Calu3 (cell line): ENCODE measurements around the gene DOCK1. TPM values are rescaled to one million over a fixed set of nuclear protein-coding genes. Genes with fewer than 3 reads are reported as not detected.

ENCODE experiments used
- BruUV-seq: library from RNA; stranded (reverse); fragments of 400-500 nt; replicated peaks from 2 replicates; lab custom pipeline; 2021; lab: Mats Ljungman, UMichigan
- CTCF ChIA-PET: fragments of 300-600 bp; sonication (Branson Sonifier 250); formaldehyde crosslinking; loops from one replicate; lab custom pipeline; 2022; ENCODE audit warnings: antibody characterized with exemption; lab: Charles Lee
- DNase-seq: peaks from one replicate; pipeline ENCODE4 v3.0.0; 2022
- H3K27ac Mint-ChIP-seq: one replicate; pipeline ENCODE4 v1.8.0; 2022; ENCODE audit warnings: mixed read lengths; ENCODE audit not compliant: unreplicated experiment
- H3K27me3 Mint-ChIP-seq: one replicate; pipeline ENCODE4 v1.8.0; 2022; ENCODE audit warnings: mixed read lengths; ENCODE audit not compliant: unreplicated experiment
- H3K36me3 Mint-ChIP-seq: one replicate; pipeline ENCODE4 v1.8.0; 2022; ENCODE audit warnings: mild to moderate bottlenecking, moderate library complexity, mixed read lengths; ENCODE audit not compliant: insufficient read depth, unreplicated experiment
- H3K4me1 Mint-ChIP-seq: one replicate; pipeline ENCODE4 v1.8.0; 2022; ENCODE audit warnings: mild to moderate bottlenecking, low read depth, mixed read lengths; ENCODE audit not compliant: unreplicated experiment
- H3K4me3 Mint-ChIP-seq: one replicate; pipeline ENCODE4 v1.8.0; 2022; ENCODE audit warnings: mild to moderate bottlenecking, low read depth, moderate library complexity, mixed read lengths; ENCODE audit not compliant: unreplicated experiment
- H3K9me3 Mint-ChIP-seq: one replicate; pipeline ENCODE4 v1.8.0; 2022; ENCODE audit warnings: low read depth, mixed read lengths; ENCODE audit not compliant: unreplicated experiment
- CTCF ChIP-seq: fragments of 200-600 bp; IDR thresholded peaks from one replicate; pipeline ENCODE4 v1.8.0; 2022; ENCODE audit warnings: antibody characterized with exemption; ENCODE audit not compliant: unreplicated experiment
- intact Hi-C: fragments of 100-400 bp; cut with micrococcal nuclease; formaldehyde crosslinking; loops from one replicate; pipeline ENCODE4 v1.10.0; 2022; ENCODE audit not compliant: unreplicated experiment
- total RNA-seq: library from RNA; stranded (reverse); gene quantifications from 2 replicates; pipeline ENCODE4 v1.2.3, GENCODE V29; 2022

The DOCK1 gene
- total RNA-seq, 1 experiment from 2014 or later = 34.2 TPM

- H3K36me3 Mint-ChIP-seq = no peaks in the 10 kb centered on the region
- no peak overlapping the region for H3K4me3 Mint-ChIP-seq
- BruUV-seq = no TSS peak
- H3K4me1 Mint-ChIP-seq = no peaks in the 10 kb centered on the region
- TF ChIP-seq CTCF = no peak
- H3K9me3 Mint-ChIP-seq = no peaks in the 10 kb centered on the region
- H3K27ac Mint-ChIP-seq = no peak overlapping the region
- CTCF ChIA-PET = interaction anchor here (0.9 kb wide), 1 partner anchor 15 kb away, joined by 3 read pairs; no protein-coding TSS in a partner anchor
- H3K27me3 Mint-ChIP-seq = no peaks in the 10 kb centered on the region
- intact Hi-C loops = no loop called here
- DNase-seq = no peak
Observed at GRCh38 chr10:127414024-127414423, 508.8 kb downstream of the DOCK1 start.

GRCh38 chr10:127415116-127415515, 509.9 kb downstream of the DOCK1 start:
- H3K4me1 Mint-ChIP-seq = no peaks in the 10 kb centered on the region
- TF ChIP-seq CTCF = no peak
- DNase-seq = no peak
- H3K9me3 Mint-ChIP-seq = no peaks in the 10 kb centered on the region
- intact Hi-C loops = no loop called here
- no TSS peak for BruUV-seq
- H3K27ac Mint-ChIP-seq = no peak overlapping the region
- no peaks in the 10 kb centered on the region for H3K36me3 Mint-ChIP-seq
- H3K4me3 Mint-ChIP-seq = no peak overlapping the region
- CTCF ChIA-PET = no interaction called here
- H3K27me3 Mint-ChIP-seq = no peaks in the 10 kb centered on the region

GRCh38 chr10:127415901-127416581, 510.8 kb downstream of the DOCK1 start:
- Mint-ChIP-seq H3K4me3 (no peak overlapping the region), H3K4me1 (no peaks in the 10 kb centered on the region), H3K27me3 (no peaks in the 10 kb centered on the region), H3K27ac (no peak overlapping the region), H3K36me3 (no peaks in the 10 kb centered on the region), H3K9me3 (no peaks in the 10 kb centered on the region)
- intact Hi-C loops = no loop called here
- BruUV-seq = no TSS peak
- no peak for TF ChIP-seq CTCF
- CTCF ChIA-PET = no interaction called here
- DNase-seq = no peak

- Mint-ChIP-seq H3K36me3 (no peaks in the 10 kb centered on the region), H3K4me1 (no peaks in the 10 kb centered on the region), H3K9me3 (no peaks in the 10 kb centered on the region), H3K4me3 (no peak overlapping the region), H3K27ac (no peak overlapping the region), H3K27me3 (no peaks in the 10 kb centered on the region)
- TF ChIP-seq CTCF = no peak
- no TSS peak for BruUV-seq
- no peak for DNase-seq
- intact Hi-C loops = no loop called here
- CTCF ChIA-PET = no interaction called here
Observed at GRCh38 chr10:127417031-127417430, 511.8 kb downstream of the DOCK1 start.
